GM23338 (cell line): ENCODE measurements around the gene REXO2. TPM values are rescaled to one million over a fixed set of nuclear protein-coding genes. Genes with fewer than 3 reads are reported as not detected.

Source experiments
- ATAC-seq: fragments of 200-7000 bp; cut with Tn5 transposase; 3 replicates; pipeline ENCODE4 v1.9.1; 2020
- DNase-seq: peaks from one replicate; pipeline ENCODE4 v3.0.0-alpha.2; 2015; ENCODE audit warnings: low spot score
- H2AFZ ChIP-seq: fragments of 200-600 bp; sonication (generic); 2 replicates; pipeline ENCODE4 v1.8.0; 2016; ENCODE audit warnings: antibody characterized with exemption, mild to moderate bottlenecking, moderate library complexity
- H3F3A ChIP-seq: fragments of 200-600 bp; sonication (generic); replicated peaks from 2 replicates; pipeline ENCODE4 v1.8.0; 2017; ENCODE audit warnings: antibody characterized with exemption, mixed run types, low read depth
- H3K27ac ChIP-seq: fragments of 200-600 bp; sonication (generic); 2 replicates; pipeline ENCODE4 v1.6.1; 2016; ENCODE audit warnings: low read depth
- H3K27me3 ChIP-seq: fragments of 200-600 bp; sonication (generic); 2 replicates; pipeline ENCODE4 v1.8.0; 2016; ENCODE audit warnings: mild to moderate bottlenecking, mixed run types, moderate library complexity; ENCODE audit not compliant: insufficient read depth
- H3K36me3 ChIP-seq: fragments of 200-600 bp; sonication (generic); 2 replicates; pipeline ENCODE4 v1.8.0; 2016; ENCODE audit warnings: mild to moderate bottlenecking; ENCODE audit not compliant: insufficient read depth
- H3K4me1 ChIP-seq: fragments of 200-600 bp; sonication (generic); 2 replicates; pipeline ENCODE4 v1.8.0; 2016; ENCODE audit warnings: mild to moderate bottlenecking, moderate library complexity; ENCODE audit not compliant: insufficient read depth
- H3K4me2 ChIP-seq: fragments of 200-600 bp; sonication (generic); 2 replicates; pipeline ENCODE4 v1.7.1; 2017; ENCODE audit warnings: mixed run types
- H3K4me3 ChIP-seq: fragments of 200-600 bp; sonication (generic); 2 replicates; pipeline ENCODE4 v1.6.1; 2016; ENCODE audit warnings: mixed run types
- H3K79me2 ChIP-seq: fragments of 200-600 bp; sonication (generic); replicated peaks from 2 replicates; pipeline ENCODE4 v1.8.0; 2017; ENCODE audit warnings: mild to moderate bottlenecking; ENCODE audit not compliant: insufficient read depth
- H3K9me2 ChIP-seq: fragments of 200-600 bp; sonication (generic); 2 replicates; pipeline ENCODE4 v1.8.0; 2017; ENCODE audit not compliant: insufficient read depth
- H4K20me1 ChIP-seq: fragments of 200-600 bp; sonication (generic); replicated peaks from 2 replicates; pipeline ENCODE4 v1.8.0; 2017; ENCODE audit warnings: mild to moderate bottlenecking; ENCODE audit not compliant: insufficient read depth
- H3K27ac Mint-ChIP-seq: 2 replicates; pipeline ENCODE4 v1.8.0; 2020; ENCODE audit warnings: inconsistent platforms, mild to moderate bottlenecking, moderate library complexity, mixed read lengths
- H3K27me3 Mint-ChIP-seq: 3 replicates; pipeline ENCODE4 v1.8.0; 2022; ENCODE audit warnings: low read depth, mild to moderate bottlenecking, moderate library complexity, mixed read lengths, inconsistent platforms; ENCODE audit not compliant: insufficient read depth, poor library complexity
- H3K36me3 Mint-ChIP-seq: 3 replicates; pipeline ENCODE4 v1.8.0; 2021; ENCODE audit warnings: low read depth, mild to moderate bottlenecking, inconsistent platforms, moderate library complexity, mixed read lengths
- H3K4me1 Mint-ChIP-seq: 3 replicates; pipeline ENCODE4 v1.8.0; 2020; ENCODE audit warnings: mild to moderate bottlenecking, inconsistent platforms, mixed read lengths
- H3K4me3 Mint-ChIP-seq: 3 replicates; pipeline ENCODE4 v1.8.0; 2021; ENCODE audit warnings: moderate library complexity, mild to moderate bottlenecking, inconsistent platforms, mixed read lengths
- H3K9me3 Mint-ChIP-seq: 3 replicates; pipeline ENCODE4 v1.8.0; 2020; ENCODE audit warnings: moderate library complexity, mild to moderate bottlenecking, inconsistent platforms, mixed read lengths
- CREB1 ChIP-seq: fragments of 250-450 bp; sonication (Bioruptor Pico); IDR thresholded peaks from 2 replicates; pipeline ENCODE4 v1.5.0; 2020; ENCODE audit warnings: low read depth, mild to moderate bottlenecking, moderate library complexity
- CTCF ChIP-seq, 2 experiments: fragments of 200-600 bp in 1 of 2; sonication (generic) in 1 of 2; conservative IDR thresholded peaks; 2 replicates each; pipeline versions ENCODE4 v1.5.1 to v1.6.1; 2016 to 2017; ENCODE audit warnings: antibody characterized with exemption in 2 of 2, low read depth in 2 of 2, mild to moderate bottlenecking in 2 of 2, moderate library complexity in 1 of 2
- ETS1 ChIP-seq: IDR thresholded peaks from 2 replicates; pipeline ENCODE4 v1.6.1; 2016; ENCODE audit warnings: antibody characterized with exemption
- EZH2 ChIP-seq: fragments of 200-600 bp; sonication (generic); IDR thresholded peaks from one replicate; pipeline ENCODE4 v1.8.0; 2017; ENCODE audit warnings: antibody characterized with exemption, mild to moderate bottlenecking, low read depth; ENCODE audit not compliant: unreplicated experiment
- EZH2phosphoT487 ChIP-seq: fragments of 200-600 bp; sonication (generic); IDR thresholded peaks from one replicate; pipeline ENCODE4 v1.8.1; 2018; ENCODE audit warnings: antibody characterized with exemption; ENCODE audit not compliant: unreplicated experiment
- JUNB ChIP-seq: IDR thresholded peaks from one replicate; pipeline ENCODE4 v1.6.1; 2016; ENCODE audit warnings: antibody characterized with exemption; ENCODE audit not compliant: unreplicated experiment
- NANOG ChIP-seq: IDR thresholded peaks from 2 replicates; pipeline ENCODE4 v1.6.1; 2016; ENCODE audit warnings: antibody characterized with exemption, borderline replicate concordance
- POLR2AphosphoS5 ChIP-seq: IDR thresholded peaks from 2 replicates; pipeline ENCODE4 v1.6.1; 2016; ENCODE audit warnings: antibody characterized with exemption, low read depth
- STAT1 ChIP-seq: IDR thresholded peaks from one replicate; pipeline ENCODE4 v1.6.1; 2016; ENCODE audit warnings: antibody characterized with exemption; ENCODE audit not compliant: unreplicated experiment
- ZNF114 ChIP-seq: fragments of 250-450 bp; sonication (Bioruptor Pico); IDR thresholded peaks from 2 replicates; pipeline ENCODE4 v1.5.0; 2020; ENCODE audit warnings: mild to moderate bottlenecking, moderate library complexity
- ZNF331 ChIP-seq: fragments of 250-450 bp; sonication (Bioruptor Pico); IDR thresholded peaks from 2 replicates; pipeline ENCODE4 v1.5.0; 2020; ENCODE audit warnings: low read depth, mild to moderate bottlenecking, moderate library complexity
- polyA plus RNA-seq: library from polyadenylated mRNA; unstranded; fragments of >200 nt; fragmentation: Nextera tagmentation; extraction: Ambion mirVana; gene quantifications from 2 replicates; pipeline ENCODE4 v1.2.1, GENCODE V29; 2016
- total RNA-seq: library from RNA; depleted of rRNA; stranded (reverse); fragments of >200 nt; shearing (Covaris generic); gene quantifications from 2 replicates; pipeline ENCODE4 v1.2.3, GENCODE V29; 2014
- TF ChIP-seq, protein P1 (sequence below): IDR thresholded peaks from one replicate; pipeline ENCODE4 v1.6.1; 2018; ENCODE audit warnings: antibody characterized with exemption; ENCODE audit not compliant: unreplicated experiment
- TF ChIP-seq, protein P2 (sequence below): fragments of 250-450 bp; sonication (Bioruptor Pico); IDR thresholded peaks from 2 replicates; pipeline ENCODE4 v1.5.0; 2020; ENCODE audit warnings: mild to moderate bottlenecking, moderate library complexity

REXO2 gene
- total and polyA plus RNA-seq, 2 experiments from 2014 or later = 122 to 245 TPM

DNA sequence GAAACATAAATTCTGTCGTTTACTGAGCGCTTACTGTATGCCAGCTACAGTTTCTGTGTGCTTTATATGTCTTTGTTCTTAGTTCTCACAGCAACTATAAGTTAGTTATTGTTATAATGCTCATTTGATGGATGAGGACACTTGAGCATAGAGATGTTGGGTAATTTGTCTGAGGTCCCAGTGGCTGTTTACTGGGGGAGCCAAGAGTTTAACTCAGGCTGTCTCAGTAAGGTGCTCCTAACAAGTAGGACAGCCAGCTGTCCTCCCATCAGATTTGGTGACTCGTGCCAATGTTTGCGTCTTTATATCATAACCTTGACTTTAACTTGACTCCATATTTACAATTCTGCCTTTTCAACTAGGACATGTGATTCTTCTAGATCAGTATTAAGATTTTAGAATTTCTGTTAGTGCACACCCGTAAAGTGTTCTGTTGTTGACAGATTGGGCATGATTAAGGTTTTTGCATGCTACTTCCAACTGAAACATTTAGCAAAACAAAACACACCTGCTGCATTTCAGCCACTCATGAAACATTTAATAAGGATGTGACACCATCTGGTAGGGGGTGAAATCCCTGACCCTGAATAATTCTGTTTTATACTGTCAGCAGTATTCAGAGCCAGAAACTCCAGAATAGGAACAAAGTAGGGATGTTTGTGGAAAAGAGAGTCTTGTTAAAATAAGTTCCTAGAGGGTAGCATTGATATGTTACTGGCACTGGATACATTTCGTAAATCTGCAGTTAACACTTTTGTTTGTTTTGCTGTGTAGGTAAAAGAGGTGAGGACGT, 1.9 kb downstream of the REXO2 start:
- no peaks in the 10 kb centered on the region for H3K27me3 Mint-ChIP-seq

More for the DNA sequence above, 1.9 kb downstream of the REXO2 start:
- Mint-ChIP-seq H3K27ac (peak overlapping the region; percentile 74), H3K4me3 (peak overlapping the region; percentile 67), H3K4me1 (peaks cover 47% of the 10 kb centered on the region), H3K36me3 (peaks cover 42% of the 10 kb centered on the region), H3K9me3 (no peaks in the 10 kb centered on the region; the same call in 2 of the 3 replicates)
- Histone ChIP-seq H3K9me2 (no peaks in the 10 kb centered on the region), H3K27me3 (no peaks in the 10 kb centered on the region), H3K4me1 (peaks cover 32% of the 10 kb centered on the region), H4K20me1 (peaks cover 18% of the 10 kb centered on the region), H3K27ac (no peak overlapping the region), H3K4me3 (peak overlapping the region; percentile 72), H3K4me2 (peak overlapping the region; percentile 87), H2AFZ (no peak overlapping the region), H3F3A (peaks cover 5% of the 10 kb centered on the region; the same call in 1 of the 2 replicates), H3K36me3 (peaks cover 4% of the 10 kb centered on the region; the same call in 1 of the 2 replicates), H3K79me2 (peaks cover 69% of the 10 kb centered on the region)
- no peak for TF ChIP-seq CREB1
- TF ChIP-seq ZNF114 = no peak
- no peak for TF ChIP-seq EZH2
- TF ChIP-seq POLR2AphosphoS5 = no peak
- TF ChIP-seq, protein P1, sequence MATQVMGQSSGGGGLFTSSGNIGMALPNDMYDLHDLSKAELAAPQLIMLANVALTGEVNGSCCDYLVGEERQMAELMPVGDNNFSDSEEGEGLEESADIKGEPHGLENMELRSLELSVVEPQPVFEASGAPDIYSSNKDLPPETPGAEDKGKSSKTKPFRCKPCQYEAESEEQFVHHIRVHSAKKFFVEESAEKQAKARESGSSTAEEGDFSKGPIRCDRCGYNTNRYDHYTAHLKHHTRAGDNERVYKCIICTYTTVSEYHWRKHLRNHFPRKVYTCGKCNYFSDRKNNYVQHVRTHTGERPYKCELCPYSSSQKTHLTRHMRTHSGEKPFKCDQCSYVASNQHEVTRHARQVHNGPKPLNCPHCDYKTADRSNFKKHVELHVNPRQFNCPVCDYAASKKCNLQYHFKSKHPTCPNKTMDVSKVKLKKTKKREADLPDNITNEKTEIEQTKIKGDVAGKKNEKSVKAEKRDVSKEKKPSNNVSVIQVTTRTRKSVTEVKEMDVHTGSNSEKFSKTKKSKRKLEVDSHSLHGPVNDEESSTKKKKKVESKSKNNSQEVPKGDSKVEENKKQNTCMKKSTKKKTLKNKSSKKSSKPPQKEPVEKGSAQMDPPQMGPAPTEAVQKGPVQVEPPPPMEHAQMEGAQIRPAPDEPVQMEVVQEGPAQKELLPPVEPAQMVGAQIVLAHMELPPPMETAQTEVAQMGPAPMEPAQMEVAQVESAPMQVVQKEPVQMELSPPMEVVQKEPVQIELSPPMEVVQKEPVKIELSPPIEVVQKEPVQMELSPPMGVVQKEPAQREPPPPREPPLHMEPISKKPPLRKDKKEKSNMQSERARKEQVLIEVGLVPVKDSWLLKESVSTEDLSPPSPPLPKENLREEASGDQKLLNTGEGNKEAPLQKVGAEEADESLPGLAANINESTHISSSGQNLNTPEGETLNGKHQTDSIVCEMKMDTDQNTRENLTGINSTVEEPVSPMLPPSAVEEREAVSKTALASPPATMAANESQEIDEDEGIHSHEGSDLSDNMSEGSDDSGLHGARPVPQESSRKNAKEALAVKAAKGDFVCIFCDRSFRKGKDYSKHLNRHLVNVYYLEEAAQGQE = no peak
- no peak for TF ChIP-seq STAT1
- TF ChIP-seq EZH2phosphoT487 = no peak
- no peak for TF ChIP-seq NANOG
- no peak for TF ChIP-seq CTCF (conservative IDR thresholded peaks at IDR 0.05; ENCODE audit: low read depth in 2 of 2)
- no peak for TF ChIP-seq JUNB
- TF ChIP-seq, protein P2, sequence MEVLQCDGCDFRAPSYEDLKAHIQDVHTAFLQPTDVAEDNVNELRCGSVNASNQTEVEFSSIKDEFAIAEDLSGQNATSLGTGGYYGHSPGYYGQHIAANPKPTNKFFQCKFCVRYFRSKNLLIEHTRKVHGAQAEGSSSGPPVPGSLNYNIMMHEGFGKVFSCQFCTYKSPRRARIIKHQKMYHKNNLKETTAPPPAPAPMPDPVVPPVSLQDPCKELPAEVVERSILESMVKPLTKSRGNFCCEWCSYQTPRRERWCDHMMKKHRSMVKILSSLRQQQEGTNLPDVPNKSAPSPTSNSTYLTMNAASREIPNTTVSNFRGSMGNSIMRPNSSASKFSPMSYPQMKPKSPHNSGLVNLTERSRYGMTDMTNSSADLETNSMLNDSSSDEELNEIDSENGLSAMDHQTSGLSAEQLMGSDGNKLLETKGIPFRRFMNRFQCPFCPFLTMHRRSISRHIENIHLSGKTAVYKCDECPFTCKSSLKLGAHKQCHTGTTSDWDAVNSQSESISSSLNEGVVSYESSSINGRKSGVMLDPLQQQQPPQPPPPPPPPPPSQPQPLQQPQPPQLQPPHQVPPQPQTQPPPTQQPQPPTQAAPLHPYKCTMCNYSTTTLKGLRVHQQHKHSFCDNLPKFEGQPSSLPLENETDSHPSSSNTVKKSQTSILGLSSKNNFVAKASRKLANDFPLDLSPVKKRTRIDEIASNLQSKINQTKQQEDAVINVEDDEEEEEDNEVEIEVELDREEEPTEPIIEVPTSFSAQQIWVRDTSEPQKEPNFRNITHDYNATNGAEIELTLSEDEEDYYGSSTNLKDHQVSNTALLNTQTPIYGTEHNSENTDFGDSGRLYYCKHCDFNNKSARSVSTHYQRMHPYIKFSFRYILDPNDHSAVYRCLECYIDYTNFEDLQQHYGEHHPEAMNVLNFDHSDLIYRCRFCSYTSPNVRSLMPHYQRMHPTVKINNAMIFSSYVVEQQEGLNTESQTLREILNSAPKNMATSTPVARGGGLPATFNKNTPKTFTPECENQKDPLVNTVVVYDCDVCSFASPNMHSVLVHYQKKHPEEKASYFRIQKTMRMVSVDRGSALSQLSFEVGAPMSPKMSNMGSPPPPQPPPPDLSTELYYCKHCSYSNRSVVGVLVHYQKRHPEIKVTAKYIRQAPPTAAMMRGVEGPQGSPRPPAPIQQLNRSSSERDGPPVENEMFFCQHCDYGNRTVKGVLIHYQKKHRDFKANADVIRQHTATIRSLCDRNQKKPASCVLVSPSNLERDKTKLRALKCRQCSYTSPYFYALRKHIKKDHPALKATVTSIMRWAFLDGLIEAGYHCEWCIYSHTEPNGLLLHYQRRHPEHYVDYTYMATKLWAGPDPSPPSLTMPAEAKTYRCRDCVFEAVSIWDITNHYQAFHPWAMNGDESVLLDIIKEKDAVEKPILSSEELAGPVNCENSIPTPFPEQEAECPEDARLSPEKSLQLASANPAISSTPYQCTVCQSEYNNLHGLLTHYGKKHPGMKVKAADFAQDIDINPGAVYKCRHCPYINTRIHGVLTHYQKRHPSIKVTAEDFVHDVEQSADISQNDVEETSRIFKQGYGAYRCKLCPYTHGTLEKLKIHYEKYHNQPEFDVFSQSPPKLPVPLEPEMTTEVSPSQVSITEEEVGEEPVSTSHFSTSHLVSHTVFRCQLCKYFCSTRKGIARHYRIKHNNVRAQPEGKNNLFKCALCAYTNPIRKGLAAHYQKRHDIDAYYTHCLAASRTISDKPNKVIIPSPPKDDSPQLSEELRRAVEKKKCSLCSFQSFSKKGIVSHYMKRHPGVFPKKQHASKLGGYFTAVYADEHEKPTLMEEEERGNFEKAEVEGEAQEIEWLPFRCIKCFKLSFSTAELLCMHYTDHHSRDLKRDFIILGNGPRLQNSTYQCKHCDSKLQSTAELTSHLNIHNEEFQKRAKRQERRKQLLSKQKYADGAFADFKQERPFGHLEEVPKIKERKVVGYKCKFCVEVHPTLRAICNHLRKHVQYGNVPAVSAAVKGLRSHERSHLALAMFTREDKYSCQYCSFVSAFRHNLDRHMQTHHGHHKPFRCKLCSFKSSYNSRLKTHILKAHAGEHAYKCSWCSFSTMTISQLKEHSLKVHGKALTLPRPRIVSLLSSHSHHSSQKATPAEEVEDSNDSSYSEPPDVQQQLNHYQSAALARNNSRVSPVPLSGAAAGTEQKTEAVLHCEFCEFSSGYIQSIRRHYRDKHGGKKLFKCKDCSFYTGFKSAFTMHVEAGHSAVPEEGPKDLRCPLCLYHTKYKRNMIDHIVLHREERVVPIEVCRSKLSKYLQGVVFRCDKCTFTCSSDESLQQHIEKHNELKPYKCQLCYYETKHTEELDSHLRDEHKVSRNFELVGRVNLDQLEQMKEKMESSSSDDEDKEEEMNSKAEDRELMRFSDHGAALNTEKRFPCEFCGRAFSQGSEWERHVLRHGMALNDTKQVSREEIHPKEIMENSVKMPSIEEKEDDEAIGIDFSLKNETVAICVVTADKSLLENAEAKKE (CRISPR knock-in tag) = no peak
- TF ChIP-seq ZNF331 (CRISPR knock-in tag) = no peak
- TF ChIP-seq ETS1 = no peak
- no peak for ATAC-seq
- no peak for DNase-seq
